Sigmoid colon (tissue), 7 donors: ENCODE measurements around the gene AHI1. TPM values are rescaled to one million over a fixed set of nuclear protein-coding genes. Genes with fewer than 3 reads are reported as not detected.

ENCODE experiments used
- DNase-seq: peaks from one replicate; pipeline ENCODE4 v3.0.0-alpha.2; 2019
- H3K27ac ChIP-seq, 4 donors: fragments of 200-600 bp; sonication (generic); one replicate each; pipeline ENCODE4 v1.5.1; 2016 to 2019; ENCODE audit warnings: mild to moderate bottlenecking in 1 of 4
- H3K27me3 ChIP-seq, 3 donors: fragments of 200-600 bp; sonication (generic); one replicate each; pipeline ENCODE4 v1.5.1; 2019; ENCODE audit warnings: mild to moderate bottlenecking in 1 of 3
- H3K36me3 ChIP-seq, 4 donors: fragments of 200-600 bp; sonication (generic); one replicate each; pipeline ENCODE4 v1.5.1; 2016 to 2019
- H3K4me1 ChIP-seq, 4 donors: fragments of 200-600 bp; sonication (generic); one replicate each; pipeline ENCODE4 v1.5.1; 2017 to 2019
- H3K4me3 ChIP-seq, 4 donors: fragments of 200-600 bp; sonication (generic); one replicate each; pipeline ENCODE4 v1.5.1; 2017 to 2019; ENCODE audit warnings: mild to moderate bottlenecking in 2 of 4, moderate library complexity in 1 of 4
- H3K9me3 ChIP-seq, 4 donors: fragments of 200-600 bp in 3 of 4; sonication (generic) in 3 of 4; one replicate each; pipeline versions ENCODE4 v1.5.1 to v1.6.1; 2013 to 2019
- CTCF ChIP-seq, 4 experiments: fragments of 450-650 bp in 3 of 4; fragments of 200-600 bp in 1 of 4; IDR thresholded peaks; one replicate each; pipeline ENCODE4 v1.5.1; 2016 to 2019; ENCODE audit warnings: antibody characterized with exemption in 4 of 4, mild to moderate bottlenecking in 3 of 4, moderate library complexity in 2 of 4
- EP300 ChIP-seq, 4 donors: sonication (generic); formaldehyde crosslinking; IDR thresholded peaks; one replicate each; pipeline ENCODE4 v1.6.1; 2017; ENCODE audit warnings: antibody characterized with exemption in 4 of 4
- POLR2A ChIP-seq, 2 donors: fragments of 450-650 bp; IDR thresholded peaks; one replicate each; pipeline ENCODE4 v1.6.1; 2016; ENCODE audit warnings: antibody characterized with exemption in 2 of 2, mild to moderate bottlenecking in 2 of 2, moderate library complexity in 2 of 2
- POLR2AphosphoS5 ChIP-seq, 4 donors: sonication (generic); formaldehyde crosslinking; IDR thresholded peaks; one replicate each; pipeline ENCODE4 v1.6.1; 2017; ENCODE audit warnings: antibody characterized with exemption in 4 of 4
- WGBS, 2 donors: extraction: QIAGEN DNeasy Blood & Tissue Kit; methylation state at CpG; one replicate each; pipeline ENCODE4 v1.1.7; 2013; 5-methylcytosine and 5-hydroxymethylcytosine counted together
- intact Hi-C: fragments of 100-400 bp; cut with DNase I; formaldehyde crosslinking; loops from one replicate; pipeline ENCODE4 v1.15.1; 2023
- polyA plus RNA-seq, 3 donors: library from polyadenylated mRNA; stranded (reverse); fragments of 200-250 nt; gene quantifications; one replicate each; pipeline ENCODE4 v1.2.3, GENCODE V29; 2013
- total RNA-seq, 4 donors: library from RNA; depleted of rRNA; stranded (reverse); fragments of >200 nt; gene quantifications; one replicate each; pipeline ENCODE4 v1.1.0, GENCODE V29; 2016
- donor health status: healthy with polysubstance abuse.
- donor health status: Bipolar disorder and iron deficiency.
- donor health status: healthy.

AHI1 gene
- total and polyA plus RNA-seq, 7 donors = 4.2 to 47.1 (median 25.8) TPM

GRCh38 chr6:135329851-135330803 is 167.4 kb downstream of the AHI1 start:
- H3K36me3 ChIP-seq = no peaks in the 10 kb centered on the region
- TF ChIP-seq POLR2AphosphoS5 (IDR thresholded peaks at IDR 0.05) (no peak), EP300 (IDR thresholded peaks at IDR 0.05) (no peak), CTCF (IDR thresholded peaks at IDR 0.05) (no peak), POLR2A (IDR thresholded peaks at IDR 0.05) (no peak)
- no peaks in the 10 kb centered on the region for H3K27me3 ChIP-seq
- no peaks in the 10 kb centered on the region for H3K9me3 ChIP-seq
- intact Hi-C loops = no loop called here
- no peak overlapping the region for H3K4me3 ChIP-seq
- WGBS, 2 donors = 86 to 90% methylated on average over 13 of the region's 13 CpGs
- no peaks in the 10 kb centered on the region for H3K4me1 ChIP-seq
- no peak overlapping the region for H3K27ac ChIP-seq
- DNase-seq = no peak

DNA sequence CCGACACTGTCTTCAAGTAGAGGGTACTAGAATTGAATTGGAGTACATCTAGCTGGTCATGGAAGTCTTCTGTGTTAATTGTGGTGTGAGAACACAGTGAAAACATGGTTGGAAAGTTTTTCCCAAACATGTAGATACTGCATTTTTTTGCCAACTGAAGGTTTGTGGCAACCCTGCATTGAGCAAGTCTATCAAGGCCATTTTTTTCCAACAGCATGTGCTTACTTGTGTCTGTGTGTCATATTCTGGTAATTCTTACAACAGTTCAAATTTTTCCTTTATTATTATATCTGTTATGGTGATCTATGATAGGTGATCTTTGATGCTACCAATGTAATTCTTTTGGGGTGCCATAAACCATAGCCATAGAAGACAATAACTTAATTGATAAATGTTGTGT is 169.4 kb downstream of the AHI1 start:
- H3K9me3 ChIP-seq = no peaks in the 10 kb centered on the region
- H3K36me3 ChIP-seq = no peaks in the 10 kb centered on the region
- WGBS, 2 donors = 99 to 100% methylated on average over 1 of the region's 1 CpG
- no peak for TF ChIP-seq EP300 (IDR thresholded peaks at IDR 0.05)
- no peak for TF ChIP-seq POLR2AphosphoS5 (IDR thresholded peaks at IDR 0.05)
- no peak for TF ChIP-seq CTCF (IDR thresholded peaks at IDR 0.05)
- TF ChIP-seq POLR2A (IDR thresholded peaks at IDR 0.05) = no peak
- intact Hi-C loops = no loop called here
- no peak for DNase-seq
- H3K27ac ChIP-seq = no peak overlapping the region
- H3K4me1 ChIP-seq = no peaks in the 10 kb centered on the region
- no peak overlapping the region for H3K4me3 ChIP-seq
- no peaks in the 10 kb centered on the region for H3K27me3 ChIP-seq

GRCh38 chr6:135325624-135326424 is 171.7 kb downstream of the AHI1 start:
- no peaks in the 10 kb centered on the region for H3K36me3 ChIP-seq
- H3K4me3 ChIP-seq = no peak overlapping the region
- H3K27me3 ChIP-seq = no peaks in the 10 kb centered on the region
- WGBS, 2 donors = 56 to 82% methylated on average over 4 of the region's 4 CpGs
- no peaks in the 10 kb centered on the region for H3K4me1 ChIP-seq
- no peak overlapping the region for H3K27ac ChIP-seq
- intact Hi-C loops = no loop called here
- no peaks in the 10 kb centered on the region for H3K9me3 ChIP-seq
- no peak for DNase-seq
- TF ChIP-seq POLR2A (IDR thresholded peaks at IDR 0.05) = no peak
- TF ChIP-seq POLR2AphosphoS5 (IDR thresholded peaks at IDR 0.05) = no peak
- TF ChIP-seq EP300 (IDR thresholded peaks at IDR 0.05) = no peak
- no peak for TF ChIP-seq CTCF (IDR thresholded peaks at IDR 0.05)

GRCh38 chr6:135324531-135324930 is 173.0 kb downstream of the AHI1 start:
- Histone ChIP-seq H3K27ac (no peak overlapping the region), H3K9me3 (no peaks in the 10 kb centered on the region), H3K27me3 (no peaks in the 10 kb centered on the region), H3K36me3 (no peaks in the 10 kb centered on the region), H3K4me3 (no peak overlapping the region), H3K4me1 (no peaks in the 10 kb centered on the region)
- WGBS, 2 donors = 90 to 94% methylated on average over 4 of the region's 4 CpGs
- no peak for DNase-seq
- intact Hi-C loops = no loop called here
- no peak for TF ChIP-seq POLR2A (IDR thresholded peaks at IDR 0.05)
- no peak for TF ChIP-seq EP300 (IDR thresholded peaks at IDR 0.05)
- TF ChIP-seq POLR2AphosphoS5 (IDR thresholded peaks at IDR 0.05) = no peak

- intact Hi-C loops = no loop called here
- WGBS, 2 donors = 47 to 95% methylated on average over 2 of the region's 2 CpGs
These were observed 173.6 kb downstream of the AHI1 start for GRCh38 chr6:135323979-135324378.

More at GRCh38 chr6:135323979-135324378, 173.6 kb downstream of the AHI1 start:
- no peak for DNase-seq
- H3K9me3 ChIP-seq = no peaks in the 10 kb centered on the region
- TF ChIP-seq EP300 (IDR thresholded peaks at IDR 0.05) = no peak
- TF ChIP-seq POLR2AphosphoS5 (IDR thresholded peaks at IDR 0.05) = no peak
- no peak for TF ChIP-seq CTCF (IDR thresholded peaks at IDR 0.05)
- TF ChIP-seq POLR2A (IDR thresholded peaks at IDR 0.05) = no peak
- H3K4me1 ChIP-seq = no peaks in the 10 kb centered on the region
- no peaks in the 10 kb centered on the region for H3K27me3 ChIP-seq
- no peak overlapping the region for H3K27ac ChIP-seq
- H3K36me3 ChIP-seq = no peaks in the 10 kb centered on the region
- no peak overlapping the region for H3K4me3 ChIP-seq
